Raji (cell line): ENCODE results near the gene SON.

ENCODE experiments used
- POLR2A ChIP-seq: IDR thresholded peaks from 2 replicates; pipeline ENCODE4 v1.6.1; 2011; ENCODE audit warnings: low read depth, low read length, control low read depth; ENCODE audit not compliant: insufficient read depth

The SON gene

GRCh38 chr21:33587792-33588484, 45.1 kb downstream of the SON start:
- TF ChIP-seq POLR2A, result no peak

GRCh38 chr21:33588485-33589335, 45.9 kb downstream of the SON start, which contains the start of gene DONSON:
TSS of gene DONSON (minus strand) at chr21:33588684. CDS start at chr21:33588641, 43 bp downstream.
- peak; percentile 73 for TF ChIP-seq POLR2A

GRCh38 chr21:33598051-33598450, 55.2 kb downstream of the SON start:
- no peak for TF ChIP-seq POLR2A

GRCh38 chr21:33608559-33608958, 65.7 kb downstream of the SON start:
- TF ChIP-seq POLR2A, result no peak

- TF ChIP-seq POLR2A, result no peak
Observed at GRCh38 chr21:33611006-33611744, 68.3 kb downstream of the SON start.

- no peak for TF ChIP-seq POLR2A
Observed at GRCh38 chr21:33618407-33618806, 75.6 kb downstream of the SON start.

- no peak for TF ChIP-seq POLR2A
Observed at GRCh38 chr21:33619726-33620125, 76.9 kb downstream of the SON start.

- TF ChIP-seq POLR2A, result no peak
Observed at GRCh38 chr21:33622253-33622652, 79.4 kb downstream of the SON start.
